HepG2 (cell line): ENCODE data around the gene PIK3C2B. TPM values are rescaled to one million over a fixed set of nuclear protein-coding genes. Genes with fewer than 3 reads are reported as not detected.
A peak's percentile ranks its signal among the peaks of the same experiment; 100 is the strongest.

Source experiments
- AGO1 ChIP-seq: fragments of 200-400 bp; formaldehyde crosslinking; IDR thresholded peaks from 2 replicates; pipeline ENCODE4 v1.6.1; 2017; ENCODE audit warnings: mild to moderate bottlenecking, low read depth, low read length, moderate library complexity; ENCODE audit not compliant: poor library complexity, severe bottlenecking
- ATAD3A ChIP-seq: sonication (generic); formaldehyde crosslinking; IDR thresholded peaks from 2 replicates; pipeline ENCODE4 v1.4.0; 2020; ENCODE audit warnings: missing genetic modification reagents
- CENPX ChIP-seq: sonication (generic); formaldehyde crosslinking; IDR thresholded peaks from 2 replicates; pipeline ENCODE4 v1.9.0; 2021; ENCODE audit warnings: mild to moderate bottlenecking, missing genetic modification reagents, moderate library complexity
- E2F1 ChIP-seq: sonication (generic); formaldehyde crosslinking; IDR thresholded peaks from 2 replicates; pipeline ENCODE4 v1.5.0; 2020; ENCODE audit warnings: missing genetic modification reagents
- ELK4 ChIP-seq: sonication (generic); formaldehyde crosslinking; IDR thresholded peaks from 2 replicates; pipeline ENCODE4 v1.9.0; 2021; ENCODE audit warnings: missing genetic modification reagents, borderline replicate concordance
- EP300 ChIP-seq, 3 experiments: sonication (generic) in 1 of 3; formaldehyde crosslinking in 1 of 3; IDR thresholded peaks; 2 replicates each; pipeline versions ENCODE4 v1.5.1 to v1.6.1; 2011 to 2020; ENCODE audit warnings: low read depth in 2 of 3, low read length in 2 of 3, borderline replicate concordance in 1 of 3, improper control_type of control experiment in 1 of 3, mild to moderate bottlenecking in 1 of 3, missing genetic modification reagents in 1 of 3, moderate library complexity in 1 of 3
- GFI1 ChIP-seq: sonication (generic); formaldehyde crosslinking; IDR thresholded peaks from 2 replicates; pipeline ENCODE4 v1.5.0; 2020; ENCODE audit warnings: missing genetic modification reagents, mild to moderate bottlenecking, borderline replicate concordance
- MTERF4 ChIP-seq: sonication (generic); formaldehyde crosslinking; IDR thresholded peaks from 2 replicates; pipeline ENCODE4 v1.8.0; 2023; ENCODE audit warnings: mild to moderate bottlenecking, missing genetic modification reagents
- POGZ ChIP-seq: sonication (generic); formaldehyde crosslinking; IDR thresholded peaks from 2 replicates; pipeline ENCODE4 v1.4.0; 2020; ENCODE audit warnings: mild to moderate bottlenecking, missing genetic modification reagents
- PRMT3 ChIP-seq: sonication (generic); formaldehyde crosslinking; IDR thresholded peaks from 2 replicates; pipeline ENCODE4 v1.8.1; 2022; ENCODE audit warnings: low read depth, mild to moderate bottlenecking, moderate library complexity, missing genetic modification reagents, borderline replicate concordance
- RELA ChIP-seq: sonication (generic); formaldehyde crosslinking; IDR thresholded peaks from 2 replicates; pipeline ENCODE4 v1.4.0; 2020; ENCODE audit warnings: missing genetic modification reagents
- SMAD9 ChIP-seq: sonication (generic); formaldehyde crosslinking; IDR thresholded peaks from 2 replicates; pipeline ENCODE4 v1.5.1; 2020; ENCODE audit warnings: mild to moderate bottlenecking, missing genetic modification reagents
- ZNF350 ChIP-seq: sonication (generic); formaldehyde crosslinking; IDR thresholded peaks from 2 replicates; pipeline ENCODE4 v1.4.0; 2020; ENCODE audit warnings: mild to moderate bottlenecking, low read depth, missing genetic modification reagents, borderline replicate concordance
- ZNF768 ChIP-seq: sonication (generic); formaldehyde crosslinking; IDR thresholded peaks from 2 replicates; pipeline ENCODE4 v1.4.0; 2020; ENCODE audit warnings: missing genetic modification reagents
- ZNF781 ChIP-seq: sonication (generic); formaldehyde crosslinking; IDR thresholded peaks from 2 replicates; pipeline ENCODE4 v1.5.1; 2020; ENCODE audit warnings: borderline replicate concordance, mild to moderate bottlenecking, missing genetic modification reagents; ENCODE audit errors: not compliant biosample characterization
- polyA plus RNA-seq, 8 experiments: library from polyadenylated mRNA; depleted of rRNA in 3 of 8; stranded (reverse) in 7 of 8; unstranded in 1 of 8; fragments of >200 nt; fragmentation: Illumina TruSeq in 4 of 8; extraction: Trizol in 4 of 8; gene quantifications; 2 replicates each; pipeline versions ENCODE4 v1.2.1 to v1.2.3, GENCODE V29; 2011 to 2016; ENCODE audit warnings: low read depth in 4 of 8, missing spikeins in 1 of 8, mixed read lengths in 1 of 8; ENCODE audit not compliant: insufficient read depth in 1 of 8
- total RNA-seq, 5 experiments: library from RNA; depleted of rRNA; stranded (reverse); fragments of >200 nt; fragmentation: Illumina TruSeq; extraction: Trizol; gene quantifications; 2 replicates each; pipeline ENCODE4 v1.2.3, GENCODE V29; 2016; ENCODE audit warnings: low read depth in 1 of 5
- TF ChIP-seq, protein P1 (sequence below): sonication (generic); formaldehyde crosslinking; IDR thresholded peaks from 2 replicates; pipeline ENCODE4 v1.5.0; 2020; ENCODE audit warnings: mild to moderate bottlenecking, missing genetic modification reagents, moderate library complexity
- TF ChIP-seq, protein P2 (sequence below): sonication (generic); formaldehyde crosslinking; IDR thresholded peaks from 2 replicates; pipeline ENCODE4 v1.4.0; 2020; ENCODE audit warnings: missing genetic modification reagents

PIK3C2B gene
- total and polyA plus RNA-seq, 2 of the 13 experiments (the other 11 are each of a cell fraction or from before 2014, with no cell fraction given), result 3.4 to 4.5 TPM

DNA sequence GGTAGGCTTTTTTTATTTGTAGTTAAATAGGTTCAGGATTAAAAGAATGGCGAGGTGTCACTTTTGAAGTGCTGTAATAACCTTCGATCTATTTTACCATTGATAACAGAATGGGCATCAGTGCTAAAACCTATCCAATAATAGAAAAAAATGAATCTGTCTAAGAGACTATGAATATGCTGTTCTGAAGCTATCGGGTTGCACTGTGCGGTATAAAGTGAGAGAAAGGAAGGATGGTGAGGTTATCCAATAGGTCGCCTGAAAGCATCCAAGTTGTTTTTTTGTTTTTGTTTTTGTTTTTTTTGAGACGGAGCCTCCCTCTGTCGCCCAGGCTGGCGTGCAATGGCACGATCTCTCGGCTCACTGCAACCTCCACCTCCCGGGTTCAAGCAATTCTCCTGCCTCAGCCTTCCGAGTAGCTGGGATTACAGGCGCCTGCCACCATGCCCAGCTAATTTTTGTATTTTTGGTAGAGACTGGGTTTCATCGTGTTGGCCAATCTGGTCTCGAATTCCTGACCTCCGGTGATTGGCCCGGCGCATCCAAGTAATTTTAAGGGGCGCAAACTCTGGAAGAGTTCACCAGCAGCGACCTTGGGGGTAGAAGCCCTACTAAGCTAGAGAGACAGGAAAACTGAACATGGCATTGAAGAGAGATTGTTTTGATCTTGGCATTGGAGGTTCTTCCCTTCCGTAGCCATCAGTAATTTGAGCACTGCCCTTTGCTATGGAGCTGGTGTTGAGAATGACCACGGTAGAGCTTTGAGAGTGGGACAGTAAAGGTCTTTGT lies 12.9 kb upstream of the PIK3C2B start (continued):
- TF ChIP-seq AGO1 (no peak), GFI1 (CRISPR knock-in tag) (no peak), MTERF4 (CRISPR knock-in tag) (no peak), CENPX (CRISPR knock-in tag) (no peak), ELK4 (CRISPR knock-in tag) (no peak), E2F1 (CRISPR knock-in tag) (no peak), ZNF781 (CRISPR knock-in tag) (no peak), EP300 (IDR thresholded peaks at IDR 0.05; ENCODE audit: low read depth in 2 of 2, low read length in 2 of 2) (no peak), EP300 (CRISPR knock-in tag; IDR thresholded peaks at IDR 0.05; ENCODE audit: borderline replicate concordance) (0 out of 2 replicates have a peak, but pooled peaks have one; percentile 3), ZNF350 (CRISPR knock-in tag) (peak; percentile 39; the same call in 1 of the 2 replicates), RELA (no peak), ZNF768 (CRISPR knock-in tag) (no peak), SMAD9 (no peak), PRMT3 (CRISPR knock-in tag) (no peak), POGZ (CRISPR knock-in tag) (no peak), ATAD3A (CRISPR knock-in tag) (no peak)
- TF ChIP-seq, protein P1, sequence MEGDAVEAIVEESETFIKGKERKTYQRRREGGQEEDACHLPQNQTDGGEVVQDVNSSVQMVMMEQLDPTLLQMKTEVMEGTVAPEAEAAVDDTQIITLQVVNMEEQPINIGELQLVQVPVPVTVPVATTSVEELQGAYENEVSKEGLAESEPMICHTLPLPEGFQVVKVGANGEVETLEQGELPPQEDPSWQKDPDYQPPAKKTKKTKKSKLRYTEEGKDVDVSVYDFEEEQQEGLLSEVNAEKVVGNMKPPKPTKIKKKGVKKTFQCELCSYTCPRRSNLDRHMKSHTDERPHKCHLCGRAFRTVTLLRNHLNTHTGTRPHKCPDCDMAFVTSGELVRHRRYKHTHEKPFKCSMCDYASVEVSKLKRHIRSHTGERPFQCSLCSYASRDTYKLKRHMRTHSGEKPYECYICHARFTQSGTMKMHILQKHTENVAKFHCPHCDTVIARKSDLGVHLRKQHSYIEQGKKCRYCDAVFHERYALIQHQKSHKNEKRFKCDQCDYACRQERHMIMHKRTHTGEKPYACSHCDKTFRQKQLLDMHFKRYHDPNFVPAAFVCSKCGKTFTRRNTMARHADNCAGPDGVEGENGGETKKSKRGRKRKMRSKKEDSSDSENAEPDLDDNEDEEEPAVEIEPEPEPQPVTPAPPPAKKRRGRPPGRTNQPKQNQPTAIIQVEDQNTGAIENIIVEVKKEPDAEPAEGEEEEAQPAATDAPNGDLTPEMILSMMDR (CRISPR knock-in tag), result no peak
- TF ChIP-seq, protein P2, sequence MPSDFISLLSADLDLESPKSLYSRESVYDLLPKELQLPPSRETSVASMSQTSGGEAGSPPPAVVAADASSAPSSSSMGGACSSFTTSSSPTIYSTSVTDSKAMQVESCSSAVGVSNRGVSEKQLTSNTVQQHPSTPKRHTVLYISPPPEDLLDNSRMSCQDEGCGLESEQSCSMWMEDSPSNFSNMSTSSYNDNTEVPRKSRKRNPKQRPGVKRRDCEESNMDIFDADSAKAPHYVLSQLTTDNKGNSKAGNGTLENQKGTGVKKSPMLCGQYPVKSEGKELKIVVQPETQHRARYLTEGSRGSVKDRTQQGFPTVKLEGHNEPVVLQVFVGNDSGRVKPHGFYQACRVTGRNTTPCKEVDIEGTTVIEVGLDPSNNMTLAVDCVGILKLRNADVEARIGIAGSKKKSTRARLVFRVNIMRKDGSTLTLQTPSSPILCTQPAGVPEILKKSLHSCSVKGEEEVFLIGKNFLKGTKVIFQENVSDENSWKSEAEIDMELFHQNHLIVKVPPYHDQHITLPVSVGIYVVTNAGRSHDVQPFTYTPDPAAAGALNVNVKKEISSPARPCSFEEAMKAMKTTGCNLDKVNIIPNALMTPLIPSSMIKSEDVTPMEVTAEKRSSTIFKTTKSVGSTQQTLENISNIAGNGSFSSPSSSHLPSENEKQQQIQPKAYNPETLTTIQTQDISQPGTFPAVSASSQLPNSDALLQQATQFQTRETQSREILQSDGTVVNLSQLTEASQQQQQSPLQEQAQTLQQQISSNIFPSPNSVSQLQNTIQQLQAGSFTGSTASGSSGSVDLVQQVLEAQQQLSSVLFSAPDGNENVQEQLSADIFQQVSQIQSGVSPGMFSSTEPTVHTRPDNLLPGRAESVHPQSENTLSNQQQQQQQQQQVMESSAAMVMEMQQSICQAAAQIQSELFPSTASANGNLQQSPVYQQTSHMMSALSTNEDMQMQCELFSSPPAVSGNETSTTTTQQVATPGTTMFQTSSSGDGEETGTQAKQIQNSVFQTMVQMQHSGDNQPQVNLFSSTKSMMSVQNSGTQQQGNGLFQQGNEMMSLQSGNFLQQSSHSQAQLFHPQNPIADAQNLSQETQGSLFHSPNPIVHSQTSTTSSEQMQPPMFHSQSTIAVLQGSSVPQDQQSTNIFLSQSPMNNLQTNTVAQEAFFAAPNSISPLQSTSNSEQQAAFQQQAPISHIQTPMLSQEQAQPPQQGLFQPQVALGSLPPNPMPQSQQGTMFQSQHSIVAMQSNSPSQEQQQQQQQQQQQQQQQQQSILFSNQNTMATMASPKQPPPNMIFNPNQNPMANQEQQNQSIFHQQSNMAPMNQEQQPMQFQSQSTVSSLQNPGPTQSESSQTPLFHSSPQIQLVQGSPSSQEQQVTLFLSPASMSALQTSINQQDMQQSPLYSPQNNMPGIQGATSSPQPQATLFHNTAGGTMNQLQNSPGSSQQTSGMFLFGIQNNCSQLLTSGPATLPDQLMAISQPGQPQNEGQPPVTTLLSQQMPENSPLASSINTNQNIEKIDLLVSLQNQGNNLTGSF, result no peak
